ENCODE data around the gene TMEM214.

Gene TMEM214

DNA sequence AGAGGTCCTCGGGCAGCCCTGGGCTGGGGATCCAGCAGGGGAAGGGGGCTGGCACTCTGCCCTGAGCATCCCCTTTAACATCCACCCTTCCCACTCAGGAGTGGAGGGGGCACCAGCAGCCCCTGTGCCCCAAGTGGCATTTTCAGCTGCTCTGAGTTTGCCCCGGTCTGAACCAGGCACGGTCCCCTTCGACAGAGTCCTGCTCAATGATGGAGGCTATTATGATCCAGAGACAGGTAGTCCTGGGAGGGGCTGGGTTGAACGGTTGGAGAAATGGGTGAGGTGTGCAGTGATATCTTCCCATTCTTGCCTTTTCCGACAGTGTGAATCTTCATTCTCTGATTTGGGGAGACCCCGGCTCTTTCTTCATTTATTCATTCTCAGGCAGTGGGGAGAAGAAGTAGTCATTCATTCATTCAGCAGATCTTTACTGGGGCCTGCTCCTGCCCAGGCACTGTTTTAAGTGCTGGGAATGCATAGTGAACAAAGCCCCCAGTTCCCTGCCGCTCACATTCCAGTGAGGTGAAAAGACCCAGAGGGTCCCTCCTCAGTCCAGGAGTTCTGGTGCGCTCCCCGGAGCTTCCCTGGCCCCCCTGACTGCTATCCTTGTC lies 52.4 kb downstream of the TMEM214 start:
- DNase-seq (ENCODE audit: low read depth in 3 of 3): no peak

DNA sequence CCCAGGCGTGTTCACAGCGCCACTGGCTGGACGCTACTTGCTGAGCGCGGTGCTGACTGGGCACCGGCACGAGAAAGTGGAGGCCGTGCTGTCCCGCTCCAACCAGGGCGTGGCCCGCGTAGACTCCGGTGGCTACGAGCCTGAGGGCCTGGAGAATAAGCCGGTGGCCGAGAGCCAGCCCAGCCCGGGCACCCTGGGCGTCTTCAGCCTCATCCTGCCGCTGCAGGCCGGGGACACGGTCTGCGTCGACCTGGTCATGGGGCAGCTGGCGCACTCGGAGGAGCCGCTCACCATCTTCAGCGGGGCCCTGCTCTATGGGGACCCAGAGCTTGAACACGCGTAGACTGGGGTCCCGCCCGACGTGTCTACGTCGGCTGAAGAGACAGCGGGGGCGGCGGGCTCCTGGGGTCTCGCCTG lies 52.9 kb downstream of the TMEM214 start:
- DNase-seq (ENCODE audit: low read depth in 3 of 3): peak in 2 of 3 experiments; percentile 19 to 24

DNA sequence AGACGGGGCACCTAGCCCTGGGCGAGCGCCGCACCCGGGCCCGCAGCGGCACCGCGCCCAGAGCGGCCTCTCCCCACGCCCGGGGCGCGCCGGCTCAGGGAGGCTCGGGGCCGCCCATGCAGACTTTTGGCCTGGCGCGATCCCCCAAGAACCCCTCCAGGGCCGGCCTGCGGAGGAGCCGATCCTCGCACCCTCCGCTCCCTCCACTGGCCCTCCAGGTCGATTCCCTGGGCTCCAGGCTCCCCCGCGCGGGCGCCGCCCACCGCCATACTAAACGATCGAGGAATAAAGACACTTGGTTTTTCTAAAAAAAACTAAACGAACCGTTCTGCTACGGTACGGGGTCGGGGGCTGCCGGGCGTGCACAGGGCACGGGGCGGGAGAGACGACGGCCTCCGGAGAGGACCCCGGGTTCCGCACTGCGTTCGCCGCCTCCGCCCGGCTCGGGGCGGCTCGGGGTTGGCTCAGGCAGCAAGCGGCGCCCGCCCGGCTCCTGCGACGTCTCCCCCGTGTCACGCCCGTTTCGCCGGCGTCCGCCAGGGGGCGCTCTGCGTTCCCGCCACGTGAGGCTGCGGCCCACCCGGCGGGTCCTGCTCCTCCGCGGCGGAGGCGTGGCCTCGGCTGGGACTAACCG lies 53.4 kb downstream of the TMEM214 start:
- DNase-seq (ENCODE audit: low read depth in 3 of 3): peak; percentile 96 to 99 (median 98)

DNA sequence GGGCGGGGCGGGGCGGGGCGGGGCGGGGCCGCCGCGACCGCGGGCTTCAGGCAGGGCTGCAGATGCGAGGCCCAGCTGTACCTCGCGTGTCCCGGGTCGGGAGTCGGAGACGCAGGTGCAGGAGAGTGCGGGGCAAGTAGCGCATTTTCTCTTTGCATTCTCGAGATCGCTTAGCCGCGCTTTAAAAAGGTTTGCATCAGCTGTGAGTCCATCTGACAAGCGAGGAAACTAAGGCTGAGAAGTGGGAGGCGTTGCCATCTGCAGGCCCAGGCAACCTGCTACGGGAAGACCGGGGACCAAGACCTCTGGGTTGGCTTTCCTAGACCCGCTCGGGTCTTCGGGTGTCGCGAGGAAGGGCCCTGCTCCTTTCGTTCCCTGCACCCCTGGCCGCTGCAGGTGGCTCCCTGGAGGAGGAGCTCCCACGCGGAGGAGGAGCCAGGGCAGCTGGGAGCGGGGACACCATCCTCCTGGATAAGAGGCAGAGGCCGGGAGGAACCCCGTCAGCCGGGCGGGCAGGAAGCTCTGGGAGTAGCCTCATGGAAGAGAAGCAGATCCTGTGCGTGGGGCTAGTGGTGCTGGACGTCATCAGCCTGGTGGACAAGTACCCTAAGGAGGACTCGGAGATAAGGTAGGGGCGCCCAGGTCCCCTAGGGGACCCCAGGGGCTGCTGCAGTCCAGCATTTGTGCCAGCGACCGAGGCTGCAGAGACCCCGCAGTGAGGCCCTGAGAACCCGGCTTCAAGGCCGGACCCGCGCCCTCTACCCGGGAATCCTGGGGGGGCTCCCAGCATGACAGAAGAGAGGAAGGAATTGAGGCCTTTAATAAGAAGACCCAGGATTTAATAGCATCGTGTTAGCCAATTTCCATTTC lies 54.2 kb downstream of the TMEM214 start, which contains the start of gene KHK:
Gene KHK (plus strand): TSS at position 49 of the 870 bp plus-strand sequence. CDS start 488 bp downstream, at position 537.
- DNase-seq (ENCODE audit: low read depth in 3 of 3): no peak

DNA sequence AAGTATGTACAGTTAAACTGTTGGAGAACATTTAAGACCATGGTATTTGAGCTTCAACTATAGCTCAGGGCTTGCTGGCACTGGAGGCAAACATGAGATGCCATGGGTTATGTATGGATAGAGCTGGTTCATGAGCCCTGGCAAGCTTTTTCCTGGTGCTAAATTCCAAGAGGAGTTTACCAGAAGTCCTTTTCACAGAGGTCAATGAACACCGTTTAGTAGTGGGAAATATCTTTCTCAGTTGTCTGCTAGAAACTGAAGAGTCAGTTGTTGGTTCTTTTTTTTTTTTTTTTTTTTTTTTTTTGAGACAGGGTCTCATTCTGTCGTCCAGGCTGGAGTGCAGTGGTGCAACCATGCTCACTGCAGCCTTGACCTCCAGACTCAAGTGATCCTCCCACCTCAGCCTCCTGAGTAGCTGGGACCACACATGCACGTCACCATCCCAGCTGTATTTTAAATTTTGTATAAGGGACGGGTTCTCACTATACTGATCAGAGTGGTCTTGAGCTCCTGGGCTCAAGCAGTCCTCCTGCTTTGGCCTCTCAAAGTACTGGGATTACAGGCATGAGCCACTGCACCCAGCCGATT lies 55.2 kb downstream of the TMEM214 start:
- no peak for DNase-seq (ENCODE audit: low read depth in 3 of 3)

DNA sequence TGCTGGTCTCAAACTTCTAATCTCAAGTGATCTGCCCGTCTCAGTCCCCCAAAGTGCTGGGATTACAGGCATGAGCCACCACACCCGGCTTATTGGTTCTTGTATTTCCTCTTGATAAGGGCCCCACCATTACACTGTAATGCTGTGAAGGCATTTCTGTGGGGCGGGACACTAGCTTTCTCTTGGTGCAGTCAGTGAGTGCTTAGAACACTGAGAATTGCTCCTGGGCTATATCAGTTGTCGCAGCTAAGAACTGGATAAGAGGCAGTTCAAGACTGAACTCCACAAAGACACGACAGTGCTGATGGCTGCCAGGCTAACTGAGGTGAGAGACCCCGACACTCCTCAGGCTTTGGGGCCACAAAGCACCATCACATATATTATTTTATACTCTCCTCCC lies 55.9 kb downstream of the TMEM214 start:
- DNase-seq (ENCODE audit: low read depth in 3 of 3): no peak

DNA sequence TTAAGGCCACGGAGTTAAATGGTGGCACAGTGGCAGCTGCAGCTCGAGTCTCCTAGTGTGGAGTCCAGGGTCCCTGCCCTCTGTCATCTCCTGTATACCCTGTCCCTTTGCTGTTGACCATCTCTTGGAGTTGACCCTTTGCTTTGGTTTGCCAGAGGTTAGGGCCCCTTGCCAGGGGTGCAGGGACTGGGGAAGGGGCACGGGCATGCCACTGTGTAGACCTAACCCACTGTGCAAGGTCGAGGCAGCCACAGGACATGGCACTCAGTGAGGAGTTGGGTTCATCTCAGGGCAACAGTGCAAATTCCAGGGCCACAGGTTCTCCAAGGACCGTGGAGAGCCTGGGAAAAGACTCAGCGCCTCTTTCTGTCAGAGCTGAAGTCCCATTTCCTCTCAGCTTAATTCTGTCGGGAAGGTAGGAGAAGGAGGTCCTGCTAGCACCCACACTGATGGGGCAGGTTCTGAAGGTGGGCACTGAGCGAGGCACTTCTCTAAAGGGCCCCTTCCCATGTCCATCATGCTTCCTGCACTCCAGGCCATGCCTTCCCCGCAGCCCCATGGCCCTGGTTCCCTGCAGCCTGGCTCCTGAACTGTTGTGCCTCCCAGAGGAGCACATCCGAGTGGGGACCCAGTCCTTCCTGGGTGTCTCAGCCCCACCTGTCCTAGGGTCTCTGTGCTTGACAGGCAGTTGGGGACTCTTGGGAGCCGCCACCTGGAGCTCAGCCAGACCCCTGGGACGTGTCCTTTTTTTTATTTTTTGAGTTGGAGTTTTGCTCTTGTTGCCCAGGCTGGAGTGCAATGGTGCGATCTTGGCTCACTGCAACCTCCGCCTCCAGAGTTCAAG lies 56.6 kb downstream of the TMEM214 start:
- no peak for DNase-seq (ENCODE audit: low read depth in 3 of 3)
